Heart right ventricle (tissue), 16 donors: ENCODE results near the gene NOCT. TPM values are rescaled to one million over a fixed set of nuclear protein-coding genes. Genes with fewer than 3 reads are reported as not detected.

Experiments used
- ATAC-seq, 8 donors: fragments of 200-7000 bp; cut with Tn5 transposase; one replicate each; pipeline ENCODE4 v1.9.1; 2020; ENCODE audit warnings: mild to moderate bottlenecking in 8 of 8, moderate library complexity in 8 of 8, moderate number of reproducible peaks in 1 of 8
- DNase-seq, 2 donors: peaks; one replicate each; pipeline ENCODE4 v3.0.0-alpha.2; 2020
- H3K27ac ChIP-seq, 10 donors: fragments of 200-600 bp; sonication (generic) in 2 of 10; one replicate each; pipeline versions ENCODE4 v1.5.0 to v1.8.0; 2020 to 2022; ENCODE audit warnings: mild to moderate bottlenecking in 3 of 10
- H3K27me3 ChIP-seq, 7 donors: fragments of 200-600 bp; one replicate each; pipeline ENCODE4 v1.8.0; 2021 to 2022; ENCODE audit warnings: mild to moderate bottlenecking in 2 of 7
- H3K36me3 ChIP-seq, 9 donors: fragments of 200-600 bp; sonication (generic) in 1 of 9; one replicate each; pipeline versions ENCODE4 v1.5.0 to v1.8.0; 2020 to 2022; ENCODE audit warnings: mild to moderate bottlenecking in 2 of 9
- H3K4me1 ChIP-seq, 9 donors: fragments of 200-600 bp; sonication (generic) in 1 of 9; one replicate each; pipeline versions ENCODE4 v1.5.0 to v1.8.0; 2020 to 2022; ENCODE audit warnings: mild to moderate bottlenecking in 4 of 9
- H3K4me3 ChIP-seq, 10 donors: fragments of 200-600 bp; sonication (generic) in 2 of 10; one replicate each; pipeline versions ENCODE4 v1.5.0 to v1.8.0; 2020 to 2022; ENCODE audit warnings: mild to moderate bottlenecking in 7 of 10, moderate library complexity in 2 of 10
- H3K9me3 ChIP-seq, 11 donors: fragments of 200-600 bp in 10 of 11; sonication (generic) in 2 of 11; one replicate each; pipeline versions ENCODE4 v1.5.0 to v1.8.0; 2013 to 2022; ENCODE audit warnings: mild to moderate bottlenecking in 2 of 11, control low read depth in 1 of 11, moderate library complexity in 1 of 11
- WGBS, 2 donors: extraction: QIAGEN DNeasy Blood & Tissue Kit; methylation state at CpG; one replicate each; pipeline ENCODE4 v1.1.7; 2013; ENCODE audit warnings: inconsistent platforms in 1 of 2; 5-methylcytosine and 5-hydroxymethylcytosine counted together
- intact Hi-C, 10 donors: fragments of 100-400 bp; cut with DNase I; formaldehyde crosslinking; loops; one replicate each; pipeline versions ENCODE4 v1.11.1 to v1.14.2; 2022
- polyA plus RNA-seq, 2 donors: library from polyadenylated mRNA; stranded (reverse); fragments of 200-250 nt; gene quantifications; one replicate each; pipeline ENCODE4 v1.2.3, GENCODE V29; 2013
- total RNA-seq, 10 donors: library from RNA; stranded (reverse); fragmentation: NEBNext Ultra II Directional in 3 of 10; extraction: Animal tissue kit (Norgen Biotek cat#: 25700) in 3 of 10; gene quantifications; one replicate each; pipeline versions ENCODE4 v1.2.1 to v1.2.4, GENCODE V29; 2021 to 2023
- TF ChIP-seq, protein P1 (sequence below), 9 donors: fragments of 200-600 bp; sonication (generic) in 2 of 9; IDR thresholded peaks; one replicate each; pipeline versions ENCODE4 v1.5.0 to v1.8.0; 2021 to 2022; ENCODE audit warnings: antibody characterized with exemption in 9 of 9, mild to moderate bottlenecking in 5 of 9, moderate library complexity in 1 of 9
- donor health status: Arrhythmogenic right ventricular cardiomyopathy.
- donor health status: ischemic (EF 13 %, LVEDD 7.1; RV severe dilation, severe dysfunction).
- donor health status: healthy with polysubstance abuse.
- donor health status: DM: no; HTN: yes; CAD: no.
- donor health status: DM: no; HTN: no; CAD: no.
- donor health status: ischemic (EF 25% LVEDD 6.9; RV normal size, moderate dysfunction).
- donor health status: ischemic (EF 25% LVEDD 5.7; RV mildly dilated, moderate dysfunction).
- donor health status: healthy.
- donor health status: DM: yes; HTN: yes; CAD: no.
- donor health status: Ischemic cardiomyopathy.
- donor health status: ischemic (EF 35%, LVEDD 5.7; RV mildly dilated, moderate dysfunction).
- donor health status: nonischemic (EF 11% LVEDD 7.7; RV severe dilation, severe dysfunction).
- donor health status: DM: yes; HTN: yes; CAD: no.
- donor health status: PGD.
- donor health status: ischemic (EF 29% LVEDD 5.4; RV normal size, mild dysfunction).
- donor health status: nonischemic (EF 23%, LVEDD 6.1; RV moderate dilation, normal function).

NOCT gene
- total and polyA plus RNA-seq, 12 donors, result 2.4 to 16.5 (median 7.8) TPM

DNA sequence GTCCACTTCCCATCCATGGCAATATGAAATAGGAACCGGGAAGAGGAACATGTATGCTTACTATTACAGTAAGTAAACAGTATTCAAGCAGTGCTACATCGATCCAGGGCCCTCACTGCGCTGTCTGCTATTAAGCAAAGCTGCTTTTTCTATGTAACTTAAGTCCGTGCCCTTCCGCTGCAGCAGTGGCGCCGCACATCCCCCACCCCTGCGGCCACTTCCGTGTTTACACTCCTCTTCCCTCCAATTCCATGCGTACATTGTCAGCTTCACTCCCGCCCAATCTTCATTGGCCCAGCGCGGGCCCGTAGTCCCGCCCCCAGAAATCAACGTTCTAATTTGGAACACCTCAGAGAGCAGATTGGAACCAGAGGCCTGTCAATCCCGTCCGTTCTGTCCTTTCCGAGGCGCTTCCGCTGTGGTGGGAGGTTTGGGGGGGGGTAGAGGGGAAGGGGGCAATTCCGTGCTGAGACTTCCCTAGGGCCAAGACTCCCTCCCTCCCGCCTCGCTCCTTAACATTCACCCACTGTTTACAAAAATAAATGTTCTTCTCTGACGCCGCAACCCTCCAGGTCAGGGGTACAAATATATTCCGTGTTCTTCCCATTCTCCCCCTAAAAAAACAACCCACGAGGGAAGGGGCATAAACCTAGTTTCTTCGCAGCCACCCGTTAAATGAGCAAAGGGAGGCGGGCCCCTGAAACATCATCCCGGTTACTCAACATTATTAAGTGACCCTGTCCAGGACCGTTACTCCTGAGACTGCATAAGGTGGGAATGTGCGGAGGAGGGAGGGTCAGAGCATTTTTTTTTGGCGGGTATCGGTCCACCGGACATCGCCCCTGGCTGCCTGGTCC is 67.4 kb downstream of the NOCT start:
- 0% methylated on average over 38 of the region's 38 CpGs for WGBS, 2 donors
- ATAC-seq, result peak; percentile 92 to 96 (median 94)
- TF ChIP-seq, protein P1, sequence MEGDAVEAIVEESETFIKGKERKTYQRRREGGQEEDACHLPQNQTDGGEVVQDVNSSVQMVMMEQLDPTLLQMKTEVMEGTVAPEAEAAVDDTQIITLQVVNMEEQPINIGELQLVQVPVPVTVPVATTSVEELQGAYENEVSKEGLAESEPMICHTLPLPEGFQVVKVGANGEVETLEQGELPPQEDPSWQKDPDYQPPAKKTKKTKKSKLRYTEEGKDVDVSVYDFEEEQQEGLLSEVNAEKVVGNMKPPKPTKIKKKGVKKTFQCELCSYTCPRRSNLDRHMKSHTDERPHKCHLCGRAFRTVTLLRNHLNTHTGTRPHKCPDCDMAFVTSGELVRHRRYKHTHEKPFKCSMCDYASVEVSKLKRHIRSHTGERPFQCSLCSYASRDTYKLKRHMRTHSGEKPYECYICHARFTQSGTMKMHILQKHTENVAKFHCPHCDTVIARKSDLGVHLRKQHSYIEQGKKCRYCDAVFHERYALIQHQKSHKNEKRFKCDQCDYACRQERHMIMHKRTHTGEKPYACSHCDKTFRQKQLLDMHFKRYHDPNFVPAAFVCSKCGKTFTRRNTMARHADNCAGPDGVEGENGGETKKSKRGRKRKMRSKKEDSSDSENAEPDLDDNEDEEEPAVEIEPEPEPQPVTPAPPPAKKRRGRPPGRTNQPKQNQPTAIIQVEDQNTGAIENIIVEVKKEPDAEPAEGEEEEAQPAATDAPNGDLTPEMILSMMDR (IDR thresholded peaks at IDR 0.05), result no peak

DNA sequence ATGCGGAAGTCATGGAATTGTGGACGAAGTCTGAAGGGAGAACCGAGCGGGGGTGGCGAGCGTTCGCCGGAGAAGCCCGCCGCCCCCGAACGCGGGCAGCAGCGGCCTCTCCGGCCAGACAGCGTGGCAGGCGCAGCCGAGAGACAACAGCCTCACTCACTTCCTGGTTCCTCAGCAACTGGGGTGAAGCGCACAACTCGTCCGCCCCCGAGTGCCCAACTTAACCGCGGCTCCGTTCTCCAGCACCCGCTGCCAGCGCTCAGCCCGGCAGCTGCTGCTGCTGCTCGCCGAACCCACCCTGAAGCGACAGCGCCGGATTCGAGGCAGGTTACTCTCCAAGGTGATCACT is 68.0 kb downstream of the NOCT start:
- H3K27me3 ChIP-seq, result no peaks in the 10 kb centered on the region
- TF ChIP-seq, protein P1 (IDR thresholded peaks at IDR 0.05), result peak in 5 of 9 donors; percentile 6 to 52 (median 33)
- DNase-seq (peak; percentile 55 to 57), ATAC-seq (peak; percentile 53 to 78 (median 70))
- H3K27ac ChIP-seq, result peak overlapping the region; percentile 88 to 95 (median 93)
- intact Hi-C loops, result loop anchor here in 7 of 10 donors (2.0 to 10.0 kb wide), 7 partner anchors 51 to 371 kb away; partner anchors contain the start of genes ELF2 (in 5 of the 7), NAA15 (in 2 of the 7), NDUFC1 (in 2 of the 7) and RAB33B (in 1 of the 7)
- peaks cover 0 to 3% (median 0%) of the 10 kb centered on the region in 9 donors for H3K36me3 ChIP-seq
- 0% methylated on average over 34 of the region's 34 CpGs for WGBS, 2 donors
- H3K4me1 ChIP-seq, result peaks cover 2 to 50% (median 42%) of the 10 kb centered on the region in 9 donors
- peak overlapping the region; percentile 64 to 89 (median 78) for H3K4me3 ChIP-seq
- H3K9me3 ChIP-seq, result no peaks in the 10 kb centered on the region

More for the DNA sequence above, 67.4 kb downstream of the NOCT start:
- DNase-seq, result peak; percentile 91 to 97
- Histone ChIP-seq H3K27me3 (no peaks in the 10 kb centered on the region), H3K36me3 (no peaks in the 10 kb centered on the region), H3K4me3 (peak overlapping the region; percentile 64 to 89 (median 78)), H3K4me1 (peaks cover 6 to 56% (median 48%) of the 10 kb centered on the region in 9 donors), H3K9me3 (no peaks in the 10 kb centered on the region), H3K27ac (peak overlapping the region; percentile 88 to 95 (median 93))
- intact Hi-C loops, result loop anchor here in 7 of 10 donors (2.0 to 10.0 kb wide), 7 partner anchors 51 to 372 kb away; partner anchors contain the start of genes ELF2 (in 5 of the 7), NAA15 (in 2 of the 7), NDUFC1 (in 2 of the 7) and RAB33B (in 1 of the 7)

DNA sequence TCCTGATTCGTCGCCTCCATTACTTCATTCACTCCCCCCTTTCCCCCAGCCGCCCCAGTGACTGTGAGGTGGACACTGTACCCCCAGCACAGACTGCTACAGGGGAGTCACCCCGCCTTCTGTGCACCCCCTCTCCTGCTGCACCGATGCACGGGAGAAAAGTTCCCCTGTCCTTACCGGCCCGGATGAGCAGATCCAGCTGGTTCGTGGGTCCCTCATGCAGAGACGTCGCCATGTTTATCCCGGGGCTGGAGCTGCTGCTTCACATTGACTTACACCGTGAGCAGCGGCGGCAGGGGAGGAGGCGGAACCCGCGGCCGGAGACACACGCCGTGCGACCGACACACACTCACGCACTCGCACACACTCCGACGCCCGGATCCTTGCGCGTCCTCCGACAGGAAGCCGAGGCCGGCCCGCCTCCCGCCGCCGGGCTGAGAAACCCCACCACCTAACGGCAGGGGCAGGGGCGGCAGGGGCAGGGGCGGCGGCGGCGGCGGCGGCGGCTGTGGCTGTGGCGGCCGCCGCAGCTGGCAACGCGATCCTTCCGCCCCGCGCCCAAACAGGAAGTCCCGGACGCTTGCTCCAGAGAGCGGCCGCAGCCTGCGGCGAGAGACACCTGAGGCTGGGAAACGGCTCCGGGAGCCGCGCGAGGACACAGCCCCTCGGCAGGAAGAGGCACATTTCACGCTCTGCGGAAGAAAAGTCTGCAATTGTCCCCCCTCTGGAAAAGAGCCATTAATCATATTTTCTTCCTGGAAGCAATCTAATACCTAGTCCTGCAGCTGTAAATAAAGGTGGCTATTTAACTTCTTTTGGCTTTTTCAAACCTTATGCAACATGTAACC is 68.6 kb downstream of the NOCT start:
- H3K9me3 ChIP-seq, result no peaks in the 10 kb centered on the region
- H3K27me3 ChIP-seq, result no peaks in the 10 kb centered on the region
- H3K4me3 ChIP-seq, result peak overlapping the region; percentile 64 to 89 (median 78)
- peaks cover 0 to 5% (median 0%) of the 10 kb centered on the region in 9 donors for H3K36me3 ChIP-seq
- H3K27ac ChIP-seq, result peak overlapping the region; percentile 88 to 95 (median 93)
- DNase-seq, result peak; percentile 89 to 90
- peaks cover 2 to 44% (median 38%) of the 10 kb centered on the region in 9 donors for H3K4me1 ChIP-seq
- 0 to 1% methylated on average over 68 of the region's 68 CpGs for WGBS, 2 donors
- TF ChIP-seq, protein P1 (IDR thresholded peaks at IDR 0.05), result peak in 8 of 9 donors; percentile 10 to 53 (median 39)
- peak; percentile 71 to 92 (median 80) for ATAC-seq
- intact Hi-C loops, result loop anchor here in 7 of 10 donors (2.0 to 10.0 kb wide), 7 partner anchors 52 to 371 kb away; partner anchors contain the start of genes ELF2 (in 6 of the 7), NAA15 (in 2 of the 7), NDUFC1 (in 2 of the 7) and RAB33B (in 1 of the 7)
